Amniotic stem cell (primary cell): ENCODE measurements around the gene HCK.

Experiments used
- DNase-seq: peaks from one replicate; lab custom pipeline; 2025; lab: John Stamatoyannopoulos, UW

HCK gene

GRCh38 chr20:32127347-32127746 lies 75.3 kb downstream of the HCK start:
- DNase-seq = no peak

GRCh38 chr20:32128167-32128566 lies 76.1 kb downstream of the HCK start:
- DNase-seq = no peak

DNA sequence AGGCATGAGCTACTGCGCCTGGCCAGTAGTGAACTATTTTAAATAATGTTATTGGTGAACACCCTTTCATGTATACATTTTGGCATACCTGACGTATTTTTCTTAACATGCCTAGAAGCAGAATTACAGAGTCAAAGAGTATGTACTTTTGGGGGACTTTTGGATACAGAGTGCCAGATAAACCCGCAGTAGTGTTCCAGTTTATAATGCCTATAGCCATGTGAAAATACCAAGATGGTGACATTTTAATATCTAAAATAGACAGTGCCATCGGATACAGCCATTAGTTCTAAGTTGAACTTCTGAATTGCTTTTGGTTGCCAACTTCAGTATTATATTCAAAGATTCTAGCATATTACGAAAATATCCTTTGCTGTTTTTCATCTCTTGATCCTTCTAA lies 77.8 kb downstream of the HCK start:
- DNase-seq = no peak

DNA sequence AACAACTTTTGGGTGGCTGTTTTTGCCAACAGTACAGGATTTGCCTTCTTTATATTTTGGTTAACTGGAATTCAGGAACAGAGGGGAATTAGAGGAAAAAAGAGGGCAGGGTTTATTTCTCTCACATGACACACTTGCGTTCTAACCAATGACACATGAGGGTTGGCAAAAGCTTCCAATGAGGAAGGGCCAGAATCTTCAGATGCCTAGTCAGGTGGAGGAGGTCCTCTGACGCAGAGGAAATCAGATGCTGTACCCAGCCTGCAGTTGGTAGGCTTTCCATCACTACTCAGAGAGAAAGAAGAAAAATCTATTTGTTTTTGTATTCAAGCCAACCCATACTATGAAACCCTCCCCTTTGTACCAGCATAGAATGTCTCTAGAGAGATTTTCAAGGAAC lies 78.3 kb downstream of the HCK start:
- DNase-seq = no peak

DNA sequence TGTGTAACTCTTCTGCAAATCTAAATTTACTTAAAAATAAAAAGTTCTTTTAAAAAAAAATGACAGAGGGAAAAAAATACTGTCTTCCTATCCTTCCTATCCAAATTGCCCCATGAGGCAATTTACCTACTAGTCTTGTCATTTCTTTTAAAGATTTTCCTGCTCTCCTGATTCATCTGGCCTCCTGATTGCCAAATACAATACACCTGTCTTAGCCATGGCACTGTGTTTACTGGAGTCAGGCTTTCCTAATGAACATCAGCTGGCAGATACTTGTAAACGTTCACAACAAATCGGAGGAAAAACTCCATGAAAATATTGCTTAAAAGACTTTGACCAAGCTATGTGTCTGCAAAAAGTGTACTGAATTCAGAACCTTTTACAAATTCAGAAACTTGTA lies 78.9 kb downstream of the HCK start:
- no peak for DNase-seq

GRCh38 chr20:32132911-32133549 lies 81.0 kb downstream of the HCK start:
- no peak for DNase-seq

DNA sequence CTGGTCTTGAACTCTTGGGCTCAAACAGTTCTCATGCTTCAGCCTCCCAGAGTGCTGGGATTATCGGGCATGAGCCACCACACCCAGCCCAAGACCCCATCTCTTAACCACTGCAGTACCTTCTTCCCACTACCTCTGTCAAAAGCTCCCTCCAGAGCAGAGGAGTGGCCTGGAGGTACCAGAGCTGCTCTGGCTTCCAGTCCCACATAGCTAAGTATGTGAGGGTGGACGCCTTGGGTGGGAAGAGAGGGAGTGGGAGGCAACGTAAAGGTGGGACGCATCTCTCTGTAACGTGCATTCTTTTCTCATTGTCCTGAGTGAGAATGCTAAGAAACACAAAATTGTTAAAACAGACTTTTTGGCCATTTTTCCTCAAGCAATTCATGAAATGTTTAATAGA lies 82.0 kb downstream of the HCK start:
- DNase-seq = no peak

DNA sequence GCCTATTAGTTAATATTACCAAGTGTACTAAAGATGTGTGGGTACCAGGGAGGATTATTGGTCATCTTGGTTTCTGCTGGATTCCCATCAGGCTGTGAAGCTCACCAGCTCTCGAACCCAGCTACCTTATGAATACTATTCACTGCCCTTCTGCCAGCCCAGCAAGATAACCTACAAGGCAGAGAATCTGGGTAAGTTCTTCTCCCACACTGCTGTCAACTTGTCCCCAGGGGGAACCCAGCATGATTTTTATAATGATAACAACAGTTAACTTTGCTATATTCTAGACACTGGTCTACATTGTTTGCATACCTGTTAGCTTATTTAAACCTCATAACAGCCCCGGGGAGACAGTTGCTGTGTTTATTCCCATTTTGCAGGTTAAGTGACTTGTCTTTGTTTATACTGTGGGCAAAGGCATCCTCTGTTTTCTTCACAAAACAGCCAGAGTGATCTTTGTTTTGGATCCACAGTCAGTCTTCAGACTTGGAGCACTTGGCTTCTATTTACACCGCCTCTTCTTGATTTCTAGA lies 84.0 kb downstream of the HCK start:
- DNase-seq = no peak

DNA sequence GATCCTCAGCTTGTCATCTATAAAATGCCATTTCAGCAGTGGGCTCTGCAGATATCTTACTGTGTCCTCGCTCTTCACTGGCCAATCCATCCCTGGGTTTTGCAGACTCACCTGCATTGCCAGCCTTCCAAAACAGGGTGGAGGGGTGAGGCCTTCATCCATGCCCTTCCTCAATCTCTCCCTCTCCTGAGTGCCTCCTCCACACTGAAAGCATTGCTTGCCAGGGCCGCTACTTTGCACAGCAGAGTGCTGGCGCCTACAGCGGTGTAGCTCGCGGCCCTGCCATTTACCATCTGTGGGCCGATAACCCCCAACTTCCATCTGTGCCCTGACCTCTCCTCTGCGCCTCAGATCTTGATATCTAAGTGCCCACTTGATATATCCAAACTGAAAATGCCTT lies 86.9 kb downstream of the HCK start:
- DNase-seq = no peak

- DNase-seq = no peak
These were observed 87.9 kb downstream of the HCK start for GRCh38 chr20:32139947-32140346.

- DNase-seq = no peak
These were observed 88.6 kb downstream of the HCK start for GRCh38 chr20:32140603-32141002.

- no peak for DNase-seq
These were observed 89.5 kb downstream of the HCK start for GRCh38 chr20:32141465-32141980.

DNA sequence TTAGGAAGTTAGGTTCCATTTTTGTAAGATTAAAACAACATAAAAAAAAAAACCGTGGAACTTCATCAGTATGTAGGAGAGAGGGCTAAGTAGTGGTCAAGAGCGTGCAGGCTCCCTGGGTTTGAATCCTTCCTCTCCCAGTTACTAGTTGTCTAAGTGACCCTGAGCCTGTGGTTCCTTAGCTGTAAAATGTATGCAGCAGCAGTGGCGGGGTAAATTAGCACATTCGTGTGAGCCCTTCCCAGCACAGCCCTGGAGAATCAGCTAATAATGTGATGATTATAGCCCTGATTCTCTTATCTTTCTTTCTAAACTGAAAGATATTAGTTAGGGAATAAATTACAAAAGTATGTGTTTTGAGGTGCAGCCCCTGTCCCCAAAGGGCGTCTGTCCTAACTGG lies 90.0 kb downstream of the HCK start:
- DNase-seq = no peak

- DNase-seq = no peak
These were observed 90.9 kb downstream of the HCK start for GRCh38 chr20:32142991-32143390.

DNA sequence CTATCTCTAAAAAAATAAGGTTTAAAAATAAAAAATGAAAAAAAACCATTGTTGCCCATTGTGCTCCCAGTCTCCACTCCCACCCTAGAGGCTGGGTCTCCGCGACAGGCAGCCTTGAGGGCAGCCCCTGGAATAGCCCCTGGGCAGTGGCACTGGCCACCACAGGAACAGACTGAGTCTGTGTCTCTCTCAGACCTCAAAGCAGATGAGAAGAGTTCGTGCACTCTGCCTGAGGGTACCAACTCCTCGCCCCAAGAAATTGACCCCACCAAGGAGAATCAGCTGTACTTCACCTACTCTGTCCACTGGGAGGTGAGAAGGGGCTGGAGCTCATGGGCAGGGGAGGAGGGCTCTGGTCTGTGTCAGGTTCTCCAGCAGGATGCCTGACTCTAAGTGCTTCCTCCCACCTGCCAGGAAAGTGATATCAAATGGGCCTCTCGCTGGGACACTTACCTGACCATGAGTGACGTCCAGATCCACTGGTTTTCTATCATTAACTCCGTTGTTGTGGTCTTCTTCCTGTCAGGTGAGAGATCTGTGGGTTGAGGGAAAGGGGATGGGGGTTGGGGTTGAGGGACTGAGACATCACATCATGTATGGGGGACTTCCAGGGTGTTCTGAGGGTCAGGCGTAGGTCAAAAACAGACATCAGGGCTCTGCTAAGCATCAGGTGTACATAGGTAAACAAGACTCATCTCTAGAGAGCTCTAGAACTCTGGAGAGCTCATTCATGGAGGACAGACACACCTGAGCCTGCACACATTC lies 93.0 kb downstream of the HCK start:
- no peak for DNase-seq

GRCh38 chr20:32149566-32150170 lies 97.6 kb downstream of the HCK start:
- DNase-seq = no peak

DNA sequence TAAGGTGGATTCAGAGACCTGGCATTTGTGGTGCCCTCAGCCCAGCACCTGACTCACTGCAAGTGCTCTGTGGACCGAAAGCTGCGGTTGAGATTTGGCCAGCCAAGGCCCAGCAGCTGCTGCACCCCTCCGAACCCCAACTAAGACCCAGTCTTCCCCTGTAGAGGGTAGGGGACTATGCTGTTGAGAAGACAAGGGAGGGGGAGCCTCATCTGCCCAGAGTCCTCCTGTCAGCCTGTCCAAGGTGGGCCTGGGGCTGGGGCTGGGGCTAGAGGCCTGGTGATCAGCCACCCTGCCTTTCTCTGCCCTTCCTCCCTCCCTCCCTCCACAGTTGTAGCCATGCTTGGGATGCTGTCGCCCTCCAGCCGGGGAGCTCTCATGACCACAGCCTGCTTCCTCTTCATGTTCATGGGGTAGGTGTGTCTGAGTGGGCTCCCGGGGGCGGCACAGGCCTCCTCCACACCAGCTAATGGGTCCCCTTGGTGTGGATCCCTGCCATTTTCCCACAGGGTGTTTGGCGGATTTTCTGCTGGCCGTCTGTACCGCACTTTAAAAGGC lies 98.3 kb downstream of the HCK start:
- no peak for DNase-seq
